ENCODE results near the gene CCN5. TPM values are rescaled to one million over a fixed set of nuclear protein-coding genes. Genes with fewer than 3 reads are reported as not detected.

The CCN5 gene
- total and polyA plus RNA-seq, 7 donors = 1.0 to 48.7 (median 15.0) TPM

GRCh38 chr20:44691424-44692423, 23.4 kb upstream of the CCN5 start:
- Histone ChIP-seq H3K27me3 (no peaks in the 10 kb centered on the region), H3K9me3 (no peaks in the 10 kb centered on the region), H3K4me1 (peaks cover 0 to 26% (median 16%) of the 10 kb centered on the region in 4 donors), H3K36me3 (no peaks in the 10 kb centered on the region), H3K27ac (peak overlapping the region; percentile 50 to 90 (median 62)), H3K4me3 (no peak overlapping the region)
- no peak for TF ChIP-seq POLR2A (IDR thresholded peaks at IDR 0.05)
- WGBS, 2 donors = 83 to 91% methylated on average over 7 of the region's 7 CpGs
- intact Hi-C loops (cut with DNase I) = no loop called here
- peak; percentile 79 for DNase-seq

GRCh38 chr20:44692932-44693480, 22.2 kb upstream of the CCN5 start:
- TF ChIP-seq CTCF (IDR thresholded peaks at IDR 0.05) (no peak), POLR2A (IDR thresholded peaks at IDR 0.05) (no peak), POLR2AphosphoS5 (IDR thresholded peaks at IDR 0.05) (peak; percentile 26 to 80 (median 52)), EP300 (IDR thresholded peaks at IDR 0.05) (peak in 2 of 4 donors; percentile 49)
- Histone ChIP-seq H3K9me3 (no peaks in the 10 kb centered on the region), H3K27me3 (no peaks in the 10 kb centered on the region), H3K4me3 (no peak overlapping the region), H3K4me1 (peaks cover 0 to 26% (median 16%) of the 10 kb centered on the region in 4 donors), H3K36me3 (no peaks in the 10 kb centered on the region), H3K27ac (peak overlapping the region; percentile 50 to 90 (median 62))
- intact Hi-C loops (cut with DNase I) = no loop called here
- DNase-seq = peak; percentile 91
- WGBS, 2 donors = 41 to 59% methylated on average over 7 of the region's 7 CpGs

GRCh38 chr20:44693627-44694026, 21.5 kb upstream of the CCN5 start:
- no peaks in the 10 kb centered on the region for H3K36me3 ChIP-seq
- intact Hi-C loops (cut with DNase I) = no loop called here
- TF ChIP-seq POLR2AphosphoS5 (IDR thresholded peaks at IDR 0.05) (no peak), CTCF (IDR thresholded peaks at IDR 0.05) (no peak), EP300 (IDR thresholded peaks at IDR 0.05) (no peak), POLR2A (IDR thresholded peaks at IDR 0.05) (no peak)
- no peak for DNase-seq
- peak overlapping the region; percentile 44 to 90 (median 62) for H3K27ac ChIP-seq
- no peak overlapping the region for H3K4me3 ChIP-seq
- no peaks in the 10 kb centered on the region for H3K27me3 ChIP-seq
- H3K4me1 ChIP-seq = peaks cover 0 to 26% (median 16%) of the 10 kb centered on the region in 4 donors
- H3K9me3 ChIP-seq = no peaks in the 10 kb centered on the region

- 93 to 96% methylated on average over 4 of the region's 4 CpGs for WGBS, 2 donors
- no peaks in the 10 kb centered on the region for H3K9me3 ChIP-seq
- H3K4me3 ChIP-seq = no peak overlapping the region
- peaks cover 0 to 26% (median 16%) of the 10 kb centered on the region in 4 donors for H3K4me1 ChIP-seq
- intact Hi-C loops (cut with DNase I) = no loop called here
- no peak for DNase-seq
- TF ChIP-seq POLR2AphosphoS5 (IDR thresholded peaks at IDR 0.05) = no peak
- TF ChIP-seq EP300 (IDR thresholded peaks at IDR 0.05) = no peak
- TF ChIP-seq CTCF (IDR thresholded peaks at IDR 0.05) = no peak
- TF ChIP-seq POLR2A (IDR thresholded peaks at IDR 0.05) = no peak
- H3K36me3 ChIP-seq = no peaks in the 10 kb centered on the region
- H3K27ac ChIP-seq = peak overlapping the region; percentile 44 to 90 (median 62)
- H3K27me3 ChIP-seq = no peaks in the 10 kb centered on the region
Observed at GRCh38 chr20:44694159-44694558, 21.0 kb upstream of the CCN5 start.

GRCh38 chr20:44695295-44695673, 19.9 kb upstream of the CCN5 start:
- peaks cover 0 to 26% (median 16%) of the 10 kb centered on the region in 4 donors for H3K4me1 ChIP-seq
- H3K36me3 ChIP-seq = no peaks in the 10 kb centered on the region

More at GRCh38 chr20:44695295-44695673, 19.9 kb upstream of the CCN5 start:
- no peak overlapping the region for H3K4me3 ChIP-seq
- peak overlapping the region; percentile 49 to 90 (median 54) for H3K27ac ChIP-seq
- no peak for TF ChIP-seq POLR2AphosphoS5 (IDR thresholded peaks at IDR 0.05)
- no peak for TF ChIP-seq POLR2A (IDR thresholded peaks at IDR 0.05)
- no peak for TF ChIP-seq EP300 (IDR thresholded peaks at IDR 0.05)
- TF ChIP-seq CTCF (IDR thresholded peaks at IDR 0.05) = no peak
- DNase-seq = no peak
- H3K27me3 ChIP-seq = no peaks in the 10 kb centered on the region
- intact Hi-C loops (cut with DNase I) = no loop called here
- WGBS, 2 donors = 56 to 75% methylated on average over 2 of the region's 2 CpGs
- H3K9me3 ChIP-seq = no peaks in the 10 kb centered on the region
